ENCODE measurements around the gene FRMPD3.
A peak's percentile ranks its signal among the peaks of the same experiment; 100 is the strongest.

FRMPD3 gene

DNA sequence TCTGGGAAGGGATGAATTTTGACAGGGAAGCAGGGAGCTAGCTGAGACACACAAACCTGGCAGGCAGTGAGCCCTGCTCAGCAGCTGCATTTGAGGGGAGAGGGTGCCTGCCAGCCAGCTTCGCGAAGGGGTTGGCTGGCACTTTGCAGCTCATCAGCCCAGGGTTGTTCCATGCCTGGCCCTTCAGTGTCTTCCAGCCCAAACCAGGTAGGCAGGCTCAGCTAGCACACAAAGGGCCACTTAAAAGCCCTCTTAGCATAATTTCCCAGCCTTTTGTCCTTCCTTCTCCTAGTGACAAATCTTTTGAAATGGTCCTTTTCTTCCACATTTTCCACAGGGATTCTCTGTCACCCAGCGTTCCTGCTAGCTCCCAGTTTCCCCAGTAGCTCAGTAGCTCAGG is 4.3 kb upstream of the FRMPD3 start:
- Histone ChIP-seq H3K4me1 (ENCODE audit: insufficient read depth, insufficient read length) (no peaks in the 10 kb centered on the region), H3K4me3 (ENCODE audit: insufficient read length, low read depth) (no peak overlapping the region), H3K36me3 (ENCODE audit: insufficient read depth, insufficient read length, low read length) (no peaks in the 10 kb centered on the region), H3K9ac (ENCODE audit: insufficient read length, low read depth) (no peak overlapping the region), H3K27me3 (ENCODE audit: insufficient read depth, insufficient read length) (peaks cover 24% of the 10 kb centered on the region), H3K9me3 (ENCODE audit: insufficient read depth, low read length) (no peaks in the 10 kb centered on the region)
- no peak for TF ChIP-seq SUZ12 (IDR thresholded peaks at IDR 0.05; ENCODE audit: extremely low read depth, insufficient read depth, insufficient read length)
- no peak for TF ChIP-seq ZNF274 (IDR thresholded peaks at IDR 0.05; ENCODE audit: low read depth, low read length)
- no peak for TF ChIP-seq YY1 (IDR thresholded peaks at IDR 0.05; ENCODE audit: insufficient read depth, insufficient read length)
- no peak for DNase-seq (ENCODE audit: low read depth, low spot score)

DNA sequence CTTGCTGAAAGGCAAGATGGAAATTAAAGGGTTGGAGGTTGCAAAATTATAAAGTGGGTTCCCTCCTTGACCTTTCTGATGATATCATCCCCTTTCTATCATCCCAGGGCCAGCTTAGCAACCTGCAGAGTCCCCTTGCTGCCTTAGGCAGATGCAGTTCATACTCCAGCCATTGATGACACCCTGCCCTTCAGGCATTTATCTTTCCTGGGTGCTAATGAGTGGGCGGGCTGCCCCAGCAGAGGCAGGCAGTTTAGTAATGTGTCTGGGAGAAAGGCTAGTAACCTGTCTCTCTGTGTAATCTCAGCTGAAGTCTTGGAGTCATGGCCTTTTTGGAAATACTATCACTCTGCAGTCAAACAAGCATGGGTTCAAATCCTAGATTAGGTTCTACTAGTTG is 3.8 kb upstream of the FRMPD3 start:
- DNase-seq (ENCODE audit: low read depth, low spot score) = no peak
- no peak overlapping the region for H3K4me3 ChIP-seq (ENCODE audit: insufficient read length, low read depth)
- H3K9ac ChIP-seq (ENCODE audit: insufficient read length, low read depth) = no peak overlapping the region
- TF ChIP-seq YY1 (IDR thresholded peaks at IDR 0.05; ENCODE audit: insufficient read depth, insufficient read length) = no peak
- no peak for TF ChIP-seq SUZ12 (IDR thresholded peaks at IDR 0.05; ENCODE audit: extremely low read depth, insufficient read depth, insufficient read length)
- TF ChIP-seq ZNF274 (IDR thresholded peaks at IDR 0.05; ENCODE audit: low read depth, low read length) = no peak
- peaks cover 26% of the 10 kb centered on the region for H3K27me3 ChIP-seq (ENCODE audit: insufficient read depth, insufficient read length)
- H3K4me1 ChIP-seq (ENCODE audit: insufficient read depth, insufficient read length) = peaks cover 2% of the 10 kb centered on the region
- H3K9me3 ChIP-seq (ENCODE audit: insufficient read depth, low read length) = no peaks in the 10 kb centered on the region
- no peaks in the 10 kb centered on the region for H3K36me3 ChIP-seq (ENCODE audit: insufficient read depth, insufficient read length, low read length)

DNA sequence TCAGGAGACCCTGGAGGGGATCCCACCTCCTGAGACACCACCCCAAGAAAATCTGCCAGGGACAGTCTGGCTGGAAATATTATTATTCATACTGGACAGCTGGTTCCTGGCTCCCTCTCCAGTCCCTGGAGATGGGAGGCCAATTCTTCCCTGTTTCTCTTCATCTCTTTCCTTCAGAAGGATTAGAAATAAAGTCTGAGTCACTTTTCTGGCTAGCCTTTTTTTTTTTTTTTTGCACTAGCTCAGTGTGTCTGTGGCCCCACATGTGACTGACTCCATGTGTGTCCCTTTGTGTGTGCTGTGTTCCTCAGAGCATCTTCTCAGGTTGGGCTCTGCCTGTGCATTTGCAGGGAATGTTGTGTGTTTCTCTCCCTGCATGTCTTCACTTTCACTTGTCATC is 1.8 kb upstream of the FRMPD3 start:
- peaks cover 31% of the 10 kb centered on the region for H3K27me3 ChIP-seq (ENCODE audit: insufficient read depth, insufficient read length)
- H3K4me3 ChIP-seq (ENCODE audit: insufficient read length, low read depth) = no peak overlapping the region
- H3K4me1 ChIP-seq (ENCODE audit: insufficient read depth, insufficient read length) = peaks cover 7% of the 10 kb centered on the region
- H3K9ac ChIP-seq (ENCODE audit: insufficient read length, low read depth) = no peak overlapping the region
- TF ChIP-seq SUZ12 (IDR thresholded peaks at IDR 0.05; ENCODE audit: extremely low read depth, insufficient read depth, insufficient read length) = no peak
- TF ChIP-seq YY1 (IDR thresholded peaks at IDR 0.05; ENCODE audit: insufficient read depth, insufficient read length) = no peak
- TF ChIP-seq ZNF274 (IDR thresholded peaks at IDR 0.05; ENCODE audit: low read depth, low read length) = no peak
- DNase-seq (ENCODE audit: low read depth, low spot score) = no peak
- no peaks in the 10 kb centered on the region for H3K9me3 ChIP-seq (ENCODE audit: insufficient read depth, low read length)
- no peaks in the 10 kb centered on the region for H3K36me3 ChIP-seq (ENCODE audit: insufficient read depth, insufficient read length, low read length)

DNA sequence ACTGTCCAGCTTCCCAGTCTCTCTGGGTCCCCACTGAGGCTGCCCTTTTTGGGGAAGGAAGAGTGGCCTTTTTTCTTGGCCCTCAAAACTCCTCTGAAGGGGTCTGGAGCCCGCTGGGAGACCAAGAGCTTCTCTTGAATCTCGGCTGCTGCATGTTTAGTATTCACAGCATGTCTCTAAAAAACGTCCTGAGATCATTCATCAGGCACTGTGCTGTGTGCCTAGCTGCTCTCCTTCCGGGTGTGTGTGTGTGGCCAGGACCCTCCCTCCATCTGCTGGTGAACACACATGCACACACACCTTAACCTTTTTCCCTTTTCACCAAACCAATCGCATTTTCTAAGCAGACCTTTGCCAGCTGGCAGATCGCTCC is 841 bp upstream of the FRMPD3 start:
- Histone ChIP-seq H3K9ac (ENCODE audit: insufficient read length, low read depth) (no peak overlapping the region), H3K9me3 (ENCODE audit: insufficient read depth, low read length) (no peaks in the 10 kb centered on the region), H3K4me3 (ENCODE audit: insufficient read length, low read depth) (peak overlapping the region; percentile 61), H3K27me3 (ENCODE audit: insufficient read depth, insufficient read length) (peaks cover 31% of the 10 kb centered on the region), H3K36me3 (ENCODE audit: insufficient read depth, insufficient read length, low read length) (no peaks in the 10 kb centered on the region), H3K4me1 (ENCODE audit: insufficient read depth, insufficient read length) (peaks cover 7% of the 10 kb centered on the region)
- DNase-seq (ENCODE audit: low read depth, low spot score) = no peak
- TF ChIP-seq ZNF274 (IDR thresholded peaks at IDR 0.05; ENCODE audit: low read depth, low read length) (no peak), YY1 (IDR thresholded peaks at IDR 0.05; ENCODE audit: insufficient read depth, insufficient read length) (no peak), SUZ12 (IDR thresholded peaks at IDR 0.05; ENCODE audit: extremely low read depth, insufficient read depth, insufficient read length) (no peak)

DNA sequence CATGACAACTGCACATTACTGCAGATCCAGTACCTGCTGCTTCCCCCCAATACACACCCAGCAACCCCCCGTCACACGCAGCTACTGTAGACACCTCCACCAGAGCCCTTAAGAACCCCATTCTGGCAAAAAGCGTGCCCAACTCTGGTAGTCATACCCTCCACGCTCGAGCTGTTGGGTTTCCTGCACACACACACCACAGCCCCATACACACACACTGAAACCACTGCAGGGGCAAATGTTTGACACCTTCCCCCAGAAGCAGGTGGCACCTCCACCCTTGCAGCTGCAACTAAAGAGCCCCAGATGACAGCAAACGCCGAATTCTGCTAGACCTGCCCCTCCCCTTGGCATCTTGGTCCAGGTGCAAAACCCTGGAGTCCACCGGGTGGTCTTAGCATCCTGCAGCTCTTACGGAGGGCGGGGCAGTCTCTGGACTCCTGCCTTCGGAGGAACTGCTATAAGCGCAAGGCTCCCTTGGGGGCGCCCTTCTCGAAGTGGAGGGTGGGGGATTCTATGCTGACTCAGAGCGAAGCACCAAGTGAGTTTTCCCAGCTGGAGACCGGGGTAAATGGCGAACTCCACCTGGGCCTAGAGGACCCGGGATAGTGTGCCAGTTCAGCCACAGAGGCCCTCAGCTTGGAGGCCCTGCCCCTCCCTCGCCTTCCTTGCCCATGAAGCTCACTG is 1.5 kb downstream of the FRMPD3 start:
- no peak for TF ChIP-seq YY1 (IDR thresholded peaks at IDR 0.05; ENCODE audit: insufficient read depth, insufficient read length)
- TF ChIP-seq ZNF274 (IDR thresholded peaks at IDR 0.05; ENCODE audit: low read depth, low read length) = no peak
- no peak for TF ChIP-seq SUZ12 (IDR thresholded peaks at IDR 0.05; ENCODE audit: extremely low read depth, insufficient read depth, insufficient read length)
- peak; percentile 38 for DNase-seq (ENCODE audit: low read depth, low spot score)
- Histone ChIP-seq H3K27me3 (ENCODE audit: insufficient read depth, insufficient read length) (peaks cover 31% of the 10 kb centered on the region), H3K36me3 (ENCODE audit: insufficient read depth, insufficient read length, low read length) (no peaks in the 10 kb centered on the region), H3K4me1 (ENCODE audit: insufficient read depth, insufficient read length) (peaks cover 7% of the 10 kb centered on the region), H3K9ac (ENCODE audit: insufficient read length, low read depth) (peak overlapping the region; percentile 47), H3K4me3 (ENCODE audit: insufficient read length, low read depth) (peak overlapping the region; percentile 59), H3K9me3 (ENCODE audit: insufficient read depth, low read length) (no peaks in the 10 kb centered on the region)

DNA sequence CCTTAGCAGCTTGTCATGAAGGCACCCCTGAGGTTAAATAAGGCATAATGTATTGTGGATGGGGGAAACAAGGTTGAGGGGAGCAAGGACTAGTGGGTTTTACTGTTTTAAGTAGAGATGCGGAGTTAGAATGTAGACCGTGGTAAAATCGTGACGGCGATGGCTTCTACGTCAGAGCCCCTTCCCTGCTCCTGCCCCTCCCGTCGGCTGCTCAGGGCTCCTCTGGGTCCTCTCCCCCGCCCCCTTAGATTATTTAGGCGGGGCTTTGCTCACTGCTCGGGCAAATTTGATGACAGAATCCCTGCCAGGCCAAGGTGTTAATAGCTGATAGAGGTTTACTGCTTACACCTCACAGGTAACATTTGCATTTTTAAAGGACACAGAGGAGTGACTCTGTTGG is 2.3 kb downstream of the FRMPD3 start:
- H3K9me3 ChIP-seq (ENCODE audit: insufficient read depth, low read length) = no peaks in the 10 kb centered on the region
- H3K27me3 ChIP-seq (ENCODE audit: insufficient read depth, insufficient read length) = peaks cover 27% of the 10 kb centered on the region
- H3K4me1 ChIP-seq (ENCODE audit: insufficient read depth, insufficient read length) = peaks cover 7% of the 10 kb centered on the region
- H3K4me3 ChIP-seq (ENCODE audit: insufficient read length, low read depth) = no peak overlapping the region
- H3K9ac ChIP-seq (ENCODE audit: insufficient read length, low read depth) = no peak overlapping the region
- no peaks in the 10 kb centered on the region for H3K36me3 ChIP-seq (ENCODE audit: insufficient read depth, insufficient read length, low read length)
- DNase-seq (ENCODE audit: low read depth, low spot score) = no peak
- TF ChIP-seq YY1 (IDR thresholded peaks at IDR 0.05; ENCODE audit: insufficient read depth, insufficient read length) = no peak
- no peak for TF ChIP-seq ZNF274 (IDR thresholded peaks at IDR 0.05; ENCODE audit: low read depth, low read length)
- TF ChIP-seq SUZ12 (IDR thresholded peaks at IDR 0.05; ENCODE audit: extremely low read depth, insufficient read depth, insufficient read length) = no peak

DNA sequence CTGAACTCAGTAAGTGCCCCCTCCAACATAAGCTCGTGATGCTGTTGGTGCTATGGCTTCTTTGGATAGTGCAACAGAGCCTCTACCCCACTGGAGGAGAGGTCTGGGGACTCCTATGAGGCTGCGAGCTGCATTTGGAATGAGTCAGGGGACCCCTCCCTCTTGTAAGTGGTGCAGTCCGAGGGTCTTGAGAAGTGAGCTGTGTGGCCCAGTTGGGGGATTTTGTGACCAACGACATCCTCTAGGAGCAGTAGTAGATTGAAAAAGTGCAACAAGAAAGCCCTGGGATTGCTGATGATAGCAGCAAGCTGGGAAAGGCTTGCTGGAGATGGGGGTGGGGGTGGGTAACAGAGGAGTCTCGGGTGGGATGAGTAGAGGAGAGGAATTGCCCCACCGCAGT is 3.1 kb downstream of the FRMPD3 start:
- H3K27me3 ChIP-seq (ENCODE audit: insufficient read depth, insufficient read length) = peaks cover 19% of the 10 kb centered on the region
- H3K4me3 ChIP-seq (ENCODE audit: insufficient read length, low read depth) = no peak overlapping the region
- no peak overlapping the region for H3K9ac ChIP-seq (ENCODE audit: insufficient read length, low read depth)
- peaks cover 7% of the 10 kb centered on the region for H3K4me1 ChIP-seq (ENCODE audit: insufficient read depth, insufficient read length)
- no peak for TF ChIP-seq YY1 (IDR thresholded peaks at IDR 0.05; ENCODE audit: insufficient read depth, insufficient read length)
- TF ChIP-seq ZNF274 (IDR thresholded peaks at IDR 0.05; ENCODE audit: low read depth, low read length) = no peak
- TF ChIP-seq SUZ12 (IDR thresholded peaks at IDR 0.05; ENCODE audit: extremely low read depth, insufficient read depth, insufficient read length) = no peak
- no peak for DNase-seq (ENCODE audit: low read depth, low spot score)
- H3K36me3 ChIP-seq (ENCODE audit: insufficient read depth, insufficient read length, low read length) = no peaks in the 10 kb centered on the region
- no peaks in the 10 kb centered on the region for H3K9me3 ChIP-seq (ENCODE audit: insufficient read depth, low read length)

Measured in NT2/D1 (cell line).